ENCODE data around the gene ARIH2.

ARIH2 gene

GRCh38 chr3:48980295-48980694, 61.7 kb downstream of the ARIH2 start:
- no peak for TF ChIP-seq CTCF (IDR thresholded peaks at IDR 0.05)

GRCh38 chr3:48982016-48982415, 63.4 kb downstream of the ARIH2 start:
- no peak for TF ChIP-seq CTCF (IDR thresholded peaks at IDR 0.05)

- TF ChIP-seq CTCF (IDR thresholded peaks at IDR 0.05), result no peak
Measured at GRCh38 chr3:48982686-48983085, 64.0 kb downstream of the ARIH2 start.

- TF ChIP-seq CTCF (IDR thresholded peaks at IDR 0.05), result no peak
Measured at GRCh38 chr3:48983096-48983495, 64.5 kb downstream of the ARIH2 start.

GRCh38 chr3:48984663-48985062, 66.0 kb downstream of the ARIH2 start:
- no peak for TF ChIP-seq CTCF (IDR thresholded peaks at IDR 0.05)

GRCh38 chr3:48985831-48986376, 67.3 kb downstream of the ARIH2 start:
- no peak for TF ChIP-seq CTCF (IDR thresholded peaks at IDR 0.05)

GRCh38 chr3:48989126-48989795, 70.6 kb downstream of the ARIH2 start:
- no peak for TF ChIP-seq CTCF (IDR thresholded peaks at IDR 0.05)

All from LNCAP (cell line).